GM23338 (cell line): ENCODE results near the gene FNDC8. TPM values are rescaled to one million over a fixed set of nuclear protein-coding genes. Genes with fewer than 3 reads are reported as not detected.

Experiments used
- ATAC-seq: fragments of 200-7000 bp; cut with Tn5 transposase; 3 replicates; pipeline ENCODE4 v1.9.1; 2020
- DNase-seq: peaks from one replicate; pipeline ENCODE4 v3.0.0-alpha.2; 2015; ENCODE audit warnings: low spot score
- H2AFZ ChIP-seq: fragments of 200-600 bp; sonication (generic); 2 replicates; pipeline ENCODE4 v1.8.0; 2016; ENCODE audit warnings: antibody characterized with exemption, mild to moderate bottlenecking, moderate library complexity
- H3F3A ChIP-seq: fragments of 200-600 bp; sonication (generic); replicated peaks from 2 replicates; pipeline ENCODE4 v1.8.0; 2017; ENCODE audit warnings: antibody characterized with exemption, mixed run types, low read depth
- H3K27ac ChIP-seq: fragments of 200-600 bp; sonication (generic); 2 replicates; pipeline ENCODE4 v1.6.1; 2016; ENCODE audit warnings: low read depth
- H3K27me3 ChIP-seq: fragments of 200-600 bp; sonication (generic); 2 replicates; pipeline ENCODE4 v1.8.0; 2016; ENCODE audit warnings: mild to moderate bottlenecking, mixed run types, moderate library complexity; ENCODE audit not compliant: insufficient read depth
- H3K36me3 ChIP-seq: fragments of 200-600 bp; sonication (generic); 2 replicates; pipeline ENCODE4 v1.8.0; 2016; ENCODE audit warnings: mild to moderate bottlenecking; ENCODE audit not compliant: insufficient read depth
- H3K4me1 ChIP-seq: fragments of 200-600 bp; sonication (generic); 2 replicates; pipeline ENCODE4 v1.8.0; 2016; ENCODE audit warnings: mild to moderate bottlenecking, moderate library complexity; ENCODE audit not compliant: insufficient read depth
- H3K4me2 ChIP-seq: fragments of 200-600 bp; sonication (generic); 2 replicates; pipeline ENCODE4 v1.7.1; 2017; ENCODE audit warnings: mixed run types
- H3K4me3 ChIP-seq: fragments of 200-600 bp; sonication (generic); 2 replicates; pipeline ENCODE4 v1.6.1; 2016; ENCODE audit warnings: mixed run types
- H3K79me2 ChIP-seq: fragments of 200-600 bp; sonication (generic); replicated peaks from 2 replicates; pipeline ENCODE4 v1.8.0; 2017; ENCODE audit warnings: mild to moderate bottlenecking; ENCODE audit not compliant: insufficient read depth
- H3K9me2 ChIP-seq: fragments of 200-600 bp; sonication (generic); 2 replicates; pipeline ENCODE4 v1.8.0; 2017; ENCODE audit not compliant: insufficient read depth
- H4K20me1 ChIP-seq: fragments of 200-600 bp; sonication (generic); replicated peaks from 2 replicates; pipeline ENCODE4 v1.8.0; 2017; ENCODE audit warnings: mild to moderate bottlenecking; ENCODE audit not compliant: insufficient read depth
- H3K27ac Mint-ChIP-seq: 2 replicates; pipeline ENCODE4 v1.8.0; 2020; ENCODE audit warnings: inconsistent platforms, mild to moderate bottlenecking, moderate library complexity, mixed read lengths
- H3K27me3 Mint-ChIP-seq: 3 replicates; pipeline ENCODE4 v1.8.0; 2022; ENCODE audit warnings: low read depth, mild to moderate bottlenecking, moderate library complexity, mixed read lengths, inconsistent platforms; ENCODE audit not compliant: insufficient read depth, poor library complexity
- H3K36me3 Mint-ChIP-seq: 3 replicates; pipeline ENCODE4 v1.8.0; 2021; ENCODE audit warnings: low read depth, mild to moderate bottlenecking, inconsistent platforms, moderate library complexity, mixed read lengths
- H3K4me1 Mint-ChIP-seq: 3 replicates; pipeline ENCODE4 v1.8.0; 2020; ENCODE audit warnings: mild to moderate bottlenecking, inconsistent platforms, mixed read lengths
- H3K4me3 Mint-ChIP-seq: 3 replicates; pipeline ENCODE4 v1.8.0; 2021; ENCODE audit warnings: moderate library complexity, mild to moderate bottlenecking, inconsistent platforms, mixed read lengths
- H3K9me3 Mint-ChIP-seq: 3 replicates; pipeline ENCODE4 v1.8.0; 2020; ENCODE audit warnings: moderate library complexity, mild to moderate bottlenecking, inconsistent platforms, mixed read lengths
- CREB1 ChIP-seq: fragments of 250-450 bp; sonication (Bioruptor Pico); IDR thresholded peaks from 2 replicates; pipeline ENCODE4 v1.5.0; 2020; ENCODE audit warnings: low read depth, mild to moderate bottlenecking, moderate library complexity
- EZH2phosphoT487 ChIP-seq: fragments of 200-600 bp; sonication (generic); IDR thresholded peaks from one replicate; pipeline ENCODE4 v1.8.1; 2018; ENCODE audit warnings: antibody characterized with exemption; ENCODE audit not compliant: unreplicated experiment
- JUNB ChIP-seq: IDR thresholded peaks from one replicate; pipeline ENCODE4 v1.6.1; 2016; ENCODE audit warnings: antibody characterized with exemption; ENCODE audit not compliant: unreplicated experiment
- NANOG ChIP-seq: IDR thresholded peaks from 2 replicates; pipeline ENCODE4 v1.6.1; 2016; ENCODE audit warnings: antibody characterized with exemption, borderline replicate concordance
- POLR2AphosphoS5 ChIP-seq: IDR thresholded peaks from 2 replicates; pipeline ENCODE4 v1.6.1; 2016; ENCODE audit warnings: antibody characterized with exemption, low read depth
- STAT1 ChIP-seq: IDR thresholded peaks from one replicate; pipeline ENCODE4 v1.6.1; 2016; ENCODE audit warnings: antibody characterized with exemption; ENCODE audit not compliant: unreplicated experiment
- ZNF114 ChIP-seq: fragments of 250-450 bp; sonication (Bioruptor Pico); IDR thresholded peaks from 2 replicates; pipeline ENCODE4 v1.5.0; 2020; ENCODE audit warnings: mild to moderate bottlenecking, moderate library complexity
- ZNF331 ChIP-seq: fragments of 250-450 bp; sonication (Bioruptor Pico); IDR thresholded peaks from 2 replicates; pipeline ENCODE4 v1.5.0; 2020; ENCODE audit warnings: low read depth, mild to moderate bottlenecking, moderate library complexity
- polyA plus RNA-seq: library from polyadenylated mRNA; unstranded; fragments of >200 nt; fragmentation: Nextera tagmentation; extraction: Ambion mirVana; gene quantifications from 2 replicates; pipeline ENCODE4 v1.2.1, GENCODE V29; 2016
- total RNA-seq: library from RNA; depleted of rRNA; stranded (reverse); fragments of >200 nt; shearing (Covaris generic); gene quantifications from 2 replicates; pipeline ENCODE4 v1.2.3, GENCODE V29; 2014
- TF ChIP-seq, protein P1 (sequence below): IDR thresholded peaks from one replicate; pipeline ENCODE4 v1.6.1; 2018; ENCODE audit warnings: antibody characterized with exemption; ENCODE audit not compliant: unreplicated experiment
- TF ChIP-seq, protein P2 (sequence below), 2 experiments: fragments of 200-600 bp in 1 of 2; sonication (generic) in 1 of 2; conservative IDR thresholded peaks; 2 replicates each; pipeline versions ENCODE4 v1.5.1 to v1.6.1; 2016 to 2017; ENCODE audit warnings: antibody characterized with exemption in 2 of 2, low read depth in 2 of 2, mild to moderate bottlenecking in 2 of 2, moderate library complexity in 1 of 2
- TF ChIP-seq, protein P3 (sequence below): IDR thresholded peaks from 2 replicates; pipeline ENCODE4 v1.6.1; 2016; ENCODE audit warnings: antibody characterized with exemption
- TF ChIP-seq, protein P4 (sequence below): fragments of 250-450 bp; sonication (Bioruptor Pico); IDR thresholded peaks from 2 replicates; pipeline ENCODE4 v1.5.0; 2020; ENCODE audit warnings: mild to moderate bottlenecking, moderate library complexity

The FNDC8 gene
- total and polyA plus RNA-seq, 2 experiments from 2014 or later: not detected

DNA sequence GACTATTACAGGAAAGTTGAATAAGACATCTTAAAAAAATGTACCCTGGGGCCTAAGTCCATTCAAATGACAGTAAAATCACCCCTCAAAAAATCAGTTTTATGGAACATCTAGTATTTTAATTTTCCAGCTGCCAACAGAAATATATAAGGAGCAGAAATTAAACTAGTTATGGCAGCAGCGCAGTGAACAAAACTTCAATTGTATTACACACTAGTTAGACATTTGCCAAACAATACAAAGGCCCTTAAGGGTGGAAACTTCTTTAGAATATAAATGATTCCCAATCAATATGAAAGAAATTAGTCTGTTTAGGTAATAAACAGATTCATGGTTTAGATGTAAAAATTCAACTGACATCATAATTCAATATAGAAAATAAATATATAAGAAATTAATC lies 39.8 kb upstream of the FNDC8 start:
- no peak for DNase-seq
- Histone ChIP-seq H3K4me3 (no peak overlapping the region), H3F3A (no peaks in the 10 kb centered on the region), H3K36me3 (no peaks in the 10 kb centered on the region), H4K20me1 (peaks cover 3% of the 10 kb centered on the region; the same call in 1 of the 2 replicates), H3K4me1 (peaks cover 65% of the 10 kb centered on the region), H3K79me2 (peaks cover 13% of the 10 kb centered on the region; the same call in 1 of the 2 replicates), H3K9me2 (no peaks in the 10 kb centered on the region), H3K27me3 (no peaks in the 10 kb centered on the region), H3K4me2 (0 out of 2 replicates have a peak overlapping the region, but pooled peaks have one; percentile 60), H2AFZ (no peak overlapping the region), H3K27ac (no peak overlapping the region)
- H3K9me3 Mint-ChIP-seq: no peaks in the 10 kb centered on the region
- H3K36me3 Mint-ChIP-seq: no peaks in the 10 kb centered on the region; the same call in 2 of the 3 replicates
- no peaks in the 10 kb centered on the region for H3K27me3 Mint-ChIP-seq
- H3K27ac Mint-ChIP-seq: no peak overlapping the region; the same call in 1 of the 2 replicates
- H3K4me3 Mint-ChIP-seq: no peak overlapping the region
- peaks cover 58% of the 10 kb centered on the region for H3K4me1 Mint-ChIP-seq
- no peak for ATAC-seq
- TF ChIP-seq POLR2AphosphoS5 (no peak), EZH2phosphoT487 (no peak), STAT1 (no peak), NANOG (no peak), ZNF331 (no peak), CREB1 (no peak), JUNB (no peak), ZNF114 (CRISPR knock-in tag) (no peak)
- TF ChIP-seq, protein P1, sequence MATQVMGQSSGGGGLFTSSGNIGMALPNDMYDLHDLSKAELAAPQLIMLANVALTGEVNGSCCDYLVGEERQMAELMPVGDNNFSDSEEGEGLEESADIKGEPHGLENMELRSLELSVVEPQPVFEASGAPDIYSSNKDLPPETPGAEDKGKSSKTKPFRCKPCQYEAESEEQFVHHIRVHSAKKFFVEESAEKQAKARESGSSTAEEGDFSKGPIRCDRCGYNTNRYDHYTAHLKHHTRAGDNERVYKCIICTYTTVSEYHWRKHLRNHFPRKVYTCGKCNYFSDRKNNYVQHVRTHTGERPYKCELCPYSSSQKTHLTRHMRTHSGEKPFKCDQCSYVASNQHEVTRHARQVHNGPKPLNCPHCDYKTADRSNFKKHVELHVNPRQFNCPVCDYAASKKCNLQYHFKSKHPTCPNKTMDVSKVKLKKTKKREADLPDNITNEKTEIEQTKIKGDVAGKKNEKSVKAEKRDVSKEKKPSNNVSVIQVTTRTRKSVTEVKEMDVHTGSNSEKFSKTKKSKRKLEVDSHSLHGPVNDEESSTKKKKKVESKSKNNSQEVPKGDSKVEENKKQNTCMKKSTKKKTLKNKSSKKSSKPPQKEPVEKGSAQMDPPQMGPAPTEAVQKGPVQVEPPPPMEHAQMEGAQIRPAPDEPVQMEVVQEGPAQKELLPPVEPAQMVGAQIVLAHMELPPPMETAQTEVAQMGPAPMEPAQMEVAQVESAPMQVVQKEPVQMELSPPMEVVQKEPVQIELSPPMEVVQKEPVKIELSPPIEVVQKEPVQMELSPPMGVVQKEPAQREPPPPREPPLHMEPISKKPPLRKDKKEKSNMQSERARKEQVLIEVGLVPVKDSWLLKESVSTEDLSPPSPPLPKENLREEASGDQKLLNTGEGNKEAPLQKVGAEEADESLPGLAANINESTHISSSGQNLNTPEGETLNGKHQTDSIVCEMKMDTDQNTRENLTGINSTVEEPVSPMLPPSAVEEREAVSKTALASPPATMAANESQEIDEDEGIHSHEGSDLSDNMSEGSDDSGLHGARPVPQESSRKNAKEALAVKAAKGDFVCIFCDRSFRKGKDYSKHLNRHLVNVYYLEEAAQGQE: no peak
- TF ChIP-seq, protein P2, sequence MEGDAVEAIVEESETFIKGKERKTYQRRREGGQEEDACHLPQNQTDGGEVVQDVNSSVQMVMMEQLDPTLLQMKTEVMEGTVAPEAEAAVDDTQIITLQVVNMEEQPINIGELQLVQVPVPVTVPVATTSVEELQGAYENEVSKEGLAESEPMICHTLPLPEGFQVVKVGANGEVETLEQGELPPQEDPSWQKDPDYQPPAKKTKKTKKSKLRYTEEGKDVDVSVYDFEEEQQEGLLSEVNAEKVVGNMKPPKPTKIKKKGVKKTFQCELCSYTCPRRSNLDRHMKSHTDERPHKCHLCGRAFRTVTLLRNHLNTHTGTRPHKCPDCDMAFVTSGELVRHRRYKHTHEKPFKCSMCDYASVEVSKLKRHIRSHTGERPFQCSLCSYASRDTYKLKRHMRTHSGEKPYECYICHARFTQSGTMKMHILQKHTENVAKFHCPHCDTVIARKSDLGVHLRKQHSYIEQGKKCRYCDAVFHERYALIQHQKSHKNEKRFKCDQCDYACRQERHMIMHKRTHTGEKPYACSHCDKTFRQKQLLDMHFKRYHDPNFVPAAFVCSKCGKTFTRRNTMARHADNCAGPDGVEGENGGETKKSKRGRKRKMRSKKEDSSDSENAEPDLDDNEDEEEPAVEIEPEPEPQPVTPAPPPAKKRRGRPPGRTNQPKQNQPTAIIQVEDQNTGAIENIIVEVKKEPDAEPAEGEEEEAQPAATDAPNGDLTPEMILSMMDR (conservative IDR thresholded peaks at IDR 0.05; ENCODE audit: low read depth in 2 of 2): no peak
- TF ChIP-seq, protein P3, sequence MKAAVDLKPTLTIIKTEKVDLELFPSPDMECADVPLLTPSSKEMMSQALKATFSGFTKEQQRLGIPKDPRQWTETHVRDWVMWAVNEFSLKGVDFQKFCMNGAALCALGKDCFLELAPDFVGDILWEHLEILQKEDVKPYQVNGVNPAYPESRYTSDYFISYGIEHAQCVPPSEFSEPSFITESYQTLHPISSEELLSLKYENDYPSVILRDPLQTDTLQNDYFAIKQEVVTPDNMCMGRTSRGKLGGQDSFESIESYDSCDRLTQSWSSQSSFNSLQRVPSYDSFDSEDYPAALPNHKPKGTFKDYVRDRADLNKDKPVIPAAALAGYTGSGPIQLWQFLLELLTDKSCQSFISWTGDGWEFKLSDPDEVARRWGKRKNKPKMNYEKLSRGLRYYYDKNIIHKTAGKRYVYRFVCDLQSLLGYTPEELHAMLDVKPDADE: no peak
- TF ChIP-seq, protein P4, sequence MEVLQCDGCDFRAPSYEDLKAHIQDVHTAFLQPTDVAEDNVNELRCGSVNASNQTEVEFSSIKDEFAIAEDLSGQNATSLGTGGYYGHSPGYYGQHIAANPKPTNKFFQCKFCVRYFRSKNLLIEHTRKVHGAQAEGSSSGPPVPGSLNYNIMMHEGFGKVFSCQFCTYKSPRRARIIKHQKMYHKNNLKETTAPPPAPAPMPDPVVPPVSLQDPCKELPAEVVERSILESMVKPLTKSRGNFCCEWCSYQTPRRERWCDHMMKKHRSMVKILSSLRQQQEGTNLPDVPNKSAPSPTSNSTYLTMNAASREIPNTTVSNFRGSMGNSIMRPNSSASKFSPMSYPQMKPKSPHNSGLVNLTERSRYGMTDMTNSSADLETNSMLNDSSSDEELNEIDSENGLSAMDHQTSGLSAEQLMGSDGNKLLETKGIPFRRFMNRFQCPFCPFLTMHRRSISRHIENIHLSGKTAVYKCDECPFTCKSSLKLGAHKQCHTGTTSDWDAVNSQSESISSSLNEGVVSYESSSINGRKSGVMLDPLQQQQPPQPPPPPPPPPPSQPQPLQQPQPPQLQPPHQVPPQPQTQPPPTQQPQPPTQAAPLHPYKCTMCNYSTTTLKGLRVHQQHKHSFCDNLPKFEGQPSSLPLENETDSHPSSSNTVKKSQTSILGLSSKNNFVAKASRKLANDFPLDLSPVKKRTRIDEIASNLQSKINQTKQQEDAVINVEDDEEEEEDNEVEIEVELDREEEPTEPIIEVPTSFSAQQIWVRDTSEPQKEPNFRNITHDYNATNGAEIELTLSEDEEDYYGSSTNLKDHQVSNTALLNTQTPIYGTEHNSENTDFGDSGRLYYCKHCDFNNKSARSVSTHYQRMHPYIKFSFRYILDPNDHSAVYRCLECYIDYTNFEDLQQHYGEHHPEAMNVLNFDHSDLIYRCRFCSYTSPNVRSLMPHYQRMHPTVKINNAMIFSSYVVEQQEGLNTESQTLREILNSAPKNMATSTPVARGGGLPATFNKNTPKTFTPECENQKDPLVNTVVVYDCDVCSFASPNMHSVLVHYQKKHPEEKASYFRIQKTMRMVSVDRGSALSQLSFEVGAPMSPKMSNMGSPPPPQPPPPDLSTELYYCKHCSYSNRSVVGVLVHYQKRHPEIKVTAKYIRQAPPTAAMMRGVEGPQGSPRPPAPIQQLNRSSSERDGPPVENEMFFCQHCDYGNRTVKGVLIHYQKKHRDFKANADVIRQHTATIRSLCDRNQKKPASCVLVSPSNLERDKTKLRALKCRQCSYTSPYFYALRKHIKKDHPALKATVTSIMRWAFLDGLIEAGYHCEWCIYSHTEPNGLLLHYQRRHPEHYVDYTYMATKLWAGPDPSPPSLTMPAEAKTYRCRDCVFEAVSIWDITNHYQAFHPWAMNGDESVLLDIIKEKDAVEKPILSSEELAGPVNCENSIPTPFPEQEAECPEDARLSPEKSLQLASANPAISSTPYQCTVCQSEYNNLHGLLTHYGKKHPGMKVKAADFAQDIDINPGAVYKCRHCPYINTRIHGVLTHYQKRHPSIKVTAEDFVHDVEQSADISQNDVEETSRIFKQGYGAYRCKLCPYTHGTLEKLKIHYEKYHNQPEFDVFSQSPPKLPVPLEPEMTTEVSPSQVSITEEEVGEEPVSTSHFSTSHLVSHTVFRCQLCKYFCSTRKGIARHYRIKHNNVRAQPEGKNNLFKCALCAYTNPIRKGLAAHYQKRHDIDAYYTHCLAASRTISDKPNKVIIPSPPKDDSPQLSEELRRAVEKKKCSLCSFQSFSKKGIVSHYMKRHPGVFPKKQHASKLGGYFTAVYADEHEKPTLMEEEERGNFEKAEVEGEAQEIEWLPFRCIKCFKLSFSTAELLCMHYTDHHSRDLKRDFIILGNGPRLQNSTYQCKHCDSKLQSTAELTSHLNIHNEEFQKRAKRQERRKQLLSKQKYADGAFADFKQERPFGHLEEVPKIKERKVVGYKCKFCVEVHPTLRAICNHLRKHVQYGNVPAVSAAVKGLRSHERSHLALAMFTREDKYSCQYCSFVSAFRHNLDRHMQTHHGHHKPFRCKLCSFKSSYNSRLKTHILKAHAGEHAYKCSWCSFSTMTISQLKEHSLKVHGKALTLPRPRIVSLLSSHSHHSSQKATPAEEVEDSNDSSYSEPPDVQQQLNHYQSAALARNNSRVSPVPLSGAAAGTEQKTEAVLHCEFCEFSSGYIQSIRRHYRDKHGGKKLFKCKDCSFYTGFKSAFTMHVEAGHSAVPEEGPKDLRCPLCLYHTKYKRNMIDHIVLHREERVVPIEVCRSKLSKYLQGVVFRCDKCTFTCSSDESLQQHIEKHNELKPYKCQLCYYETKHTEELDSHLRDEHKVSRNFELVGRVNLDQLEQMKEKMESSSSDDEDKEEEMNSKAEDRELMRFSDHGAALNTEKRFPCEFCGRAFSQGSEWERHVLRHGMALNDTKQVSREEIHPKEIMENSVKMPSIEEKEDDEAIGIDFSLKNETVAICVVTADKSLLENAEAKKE (CRISPR knock-in tag): no peak
